Measurements from ENCODE around the gene CHCHD1.

DNA sequence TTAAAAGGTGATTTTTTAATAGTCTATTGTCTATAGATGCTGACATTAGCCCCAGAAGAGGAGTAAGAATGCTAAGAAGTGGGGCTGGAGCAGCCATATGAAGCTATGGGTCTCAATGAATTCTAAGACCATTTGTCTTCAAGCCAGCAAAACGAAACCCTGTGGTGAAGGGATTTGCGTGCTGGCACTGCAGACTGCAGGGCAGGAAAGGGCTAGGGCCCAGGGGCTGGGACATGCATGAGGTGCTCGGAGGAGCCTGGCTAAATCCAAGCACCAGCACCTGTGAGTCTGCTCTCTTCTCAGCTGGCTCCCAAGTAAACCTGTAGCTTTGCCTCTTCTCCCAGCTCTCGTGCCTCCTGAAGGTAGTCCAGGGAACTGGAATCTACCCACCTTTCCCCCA is 30.8 kb downstream of the CHCHD1 start:
- TF ChIP-seq, protein P1, sequence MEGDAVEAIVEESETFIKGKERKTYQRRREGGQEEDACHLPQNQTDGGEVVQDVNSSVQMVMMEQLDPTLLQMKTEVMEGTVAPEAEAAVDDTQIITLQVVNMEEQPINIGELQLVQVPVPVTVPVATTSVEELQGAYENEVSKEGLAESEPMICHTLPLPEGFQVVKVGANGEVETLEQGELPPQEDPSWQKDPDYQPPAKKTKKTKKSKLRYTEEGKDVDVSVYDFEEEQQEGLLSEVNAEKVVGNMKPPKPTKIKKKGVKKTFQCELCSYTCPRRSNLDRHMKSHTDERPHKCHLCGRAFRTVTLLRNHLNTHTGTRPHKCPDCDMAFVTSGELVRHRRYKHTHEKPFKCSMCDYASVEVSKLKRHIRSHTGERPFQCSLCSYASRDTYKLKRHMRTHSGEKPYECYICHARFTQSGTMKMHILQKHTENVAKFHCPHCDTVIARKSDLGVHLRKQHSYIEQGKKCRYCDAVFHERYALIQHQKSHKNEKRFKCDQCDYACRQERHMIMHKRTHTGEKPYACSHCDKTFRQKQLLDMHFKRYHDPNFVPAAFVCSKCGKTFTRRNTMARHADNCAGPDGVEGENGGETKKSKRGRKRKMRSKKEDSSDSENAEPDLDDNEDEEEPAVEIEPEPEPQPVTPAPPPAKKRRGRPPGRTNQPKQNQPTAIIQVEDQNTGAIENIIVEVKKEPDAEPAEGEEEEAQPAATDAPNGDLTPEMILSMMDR (IDR thresholded peaks at IDR 0.05; ENCODE audit: insufficient read depth, low read depth, low read length) = no peak
- TF ChIP-seq EZH2 (IDR thresholded peaks at IDR 0.05; ENCODE audit: insufficient read depth, low read length) = no peak
